Measurements from ENCODE around the gene PMFBP1. TPM values are rescaled to one million over a fixed set of nuclear protein-coding genes. Genes with fewer than 3 reads are reported as not detected.

PMFBP1 gene
- polyA plus RNA-seq, 4 donors: 1.2 to 5.8 (median 3.9) TPM

DNA sequence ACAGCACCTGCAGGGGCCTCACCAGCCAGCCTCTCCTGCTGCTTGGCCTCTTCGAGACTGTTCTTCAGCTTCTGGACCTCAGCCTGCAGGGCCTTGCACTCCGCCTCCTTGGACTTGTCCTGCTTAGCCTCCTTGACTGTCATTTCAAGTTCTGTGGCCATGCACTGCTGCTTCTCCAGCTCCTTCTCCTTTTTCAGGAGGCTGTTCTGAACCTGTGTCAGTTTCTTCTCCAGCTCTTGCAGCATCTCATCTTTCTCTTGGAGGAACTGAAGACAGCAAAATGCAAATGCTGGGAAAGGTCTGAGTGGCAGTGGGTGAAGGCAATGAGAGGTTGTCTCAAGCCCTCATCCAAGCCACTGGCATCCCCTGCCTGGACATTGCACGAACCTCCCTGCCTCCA lies 39.2 kb downstream of the PMFBP1 start:
- no peak for DNase-seq (ENCODE audit: low read depth in 4 of 4, low spot score in 3 of 4)

DNA sequence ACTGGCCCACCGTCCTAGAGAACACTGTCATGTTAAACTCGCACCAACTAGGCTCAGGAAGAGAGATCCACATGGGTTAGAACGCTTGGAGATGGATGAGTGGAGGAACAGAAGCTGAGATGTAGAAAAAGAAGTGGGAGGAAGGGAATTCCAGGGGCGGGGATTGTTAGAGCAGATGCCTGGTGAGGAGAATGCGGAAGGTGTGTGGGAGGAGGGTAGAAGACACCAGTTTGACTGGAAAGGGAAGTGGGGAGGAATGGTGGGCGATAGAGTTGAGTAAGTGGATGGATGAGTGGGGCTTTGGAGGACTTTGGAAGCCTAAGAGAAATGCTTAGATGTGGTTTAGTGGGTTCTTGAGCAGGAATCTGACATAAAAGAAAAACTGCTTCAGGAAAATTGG lies 40.9 kb downstream of the PMFBP1 start:
- no peak for DNase-seq (ENCODE audit: low read depth in 4 of 4, low spot score in 3 of 4)

DNA sequence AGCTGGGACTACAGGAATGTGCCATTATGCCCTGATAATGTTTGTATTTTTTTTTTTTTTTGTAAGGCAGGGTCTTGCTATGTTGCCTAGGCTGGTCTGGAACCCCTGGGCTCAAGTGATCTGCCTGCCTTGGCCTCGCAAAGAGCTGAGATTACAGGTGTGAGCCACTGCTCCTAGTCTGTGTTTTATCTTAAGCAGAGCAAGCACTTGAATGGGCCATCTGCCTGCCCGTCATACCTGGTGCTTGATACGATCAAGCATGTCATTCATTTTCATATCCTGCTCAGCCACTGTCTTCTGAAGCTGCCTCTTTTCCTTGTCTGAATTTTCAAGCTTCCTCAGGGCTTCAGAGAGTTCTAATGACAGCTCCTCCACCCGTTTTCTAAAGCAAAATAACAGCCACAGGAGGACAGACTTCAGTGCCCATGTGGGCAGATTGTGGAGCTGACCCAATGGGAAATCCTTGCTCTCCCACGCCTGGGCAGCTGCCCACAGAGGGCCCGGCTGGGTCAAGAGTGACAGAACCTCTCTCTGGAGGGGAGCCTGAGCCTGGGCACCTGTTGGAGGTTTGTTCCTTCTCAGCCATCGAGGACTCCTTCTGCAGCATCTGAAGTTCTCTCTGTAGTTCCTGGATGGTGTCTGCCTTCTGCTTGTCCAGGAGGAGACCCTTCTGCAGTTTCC lies 41.8 kb downstream of the PMFBP1 start:
- DNase-seq (ENCODE audit: low read depth in 4 of 4, low spot score in 3 of 4): no peak

DNA sequence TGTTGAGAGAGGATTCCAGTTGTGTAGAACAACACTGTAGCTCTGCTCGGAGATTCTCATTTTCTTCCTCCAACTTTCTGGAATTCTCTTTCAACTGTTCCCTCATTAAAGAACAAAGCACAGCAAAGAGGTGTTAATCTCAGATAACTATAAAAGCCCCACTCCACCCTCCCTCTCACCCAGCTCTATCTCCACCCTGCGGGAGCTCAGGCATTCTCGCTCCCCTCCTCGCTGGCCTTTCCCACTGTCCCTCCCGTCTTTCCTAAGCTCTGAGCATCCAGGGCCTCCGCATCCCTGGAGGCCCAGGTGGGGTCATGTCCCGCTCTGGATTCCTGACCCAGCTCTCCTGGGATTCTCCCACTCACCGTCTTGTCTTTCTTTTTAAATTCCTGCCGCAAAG lies 43.3 kb downstream of the PMFBP1 start:
- DNase-seq (ENCODE audit: low read depth in 4 of 4, low spot score in 3 of 4): no peak

DNA sequence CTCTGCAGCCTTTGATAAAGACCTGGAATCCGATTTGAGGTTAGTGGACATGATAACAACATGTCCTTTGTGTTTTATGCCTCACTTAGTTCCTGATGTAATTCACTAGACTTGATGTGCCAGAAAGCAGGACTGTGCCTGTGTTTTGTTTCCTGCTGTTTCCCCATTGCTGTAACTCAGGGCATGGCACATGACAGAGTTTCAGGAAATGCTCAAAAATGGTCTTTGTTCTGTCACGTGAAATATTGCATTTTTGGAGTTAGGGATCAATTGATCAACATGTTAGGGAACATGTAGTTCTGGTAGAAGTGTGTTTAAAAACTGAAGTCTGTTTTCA lies 45.6 kb downstream of the PMFBP1 start:
- DNase-seq (ENCODE audit: low read depth in 4 of 4, low spot score in 3 of 4): no peak

DNA sequence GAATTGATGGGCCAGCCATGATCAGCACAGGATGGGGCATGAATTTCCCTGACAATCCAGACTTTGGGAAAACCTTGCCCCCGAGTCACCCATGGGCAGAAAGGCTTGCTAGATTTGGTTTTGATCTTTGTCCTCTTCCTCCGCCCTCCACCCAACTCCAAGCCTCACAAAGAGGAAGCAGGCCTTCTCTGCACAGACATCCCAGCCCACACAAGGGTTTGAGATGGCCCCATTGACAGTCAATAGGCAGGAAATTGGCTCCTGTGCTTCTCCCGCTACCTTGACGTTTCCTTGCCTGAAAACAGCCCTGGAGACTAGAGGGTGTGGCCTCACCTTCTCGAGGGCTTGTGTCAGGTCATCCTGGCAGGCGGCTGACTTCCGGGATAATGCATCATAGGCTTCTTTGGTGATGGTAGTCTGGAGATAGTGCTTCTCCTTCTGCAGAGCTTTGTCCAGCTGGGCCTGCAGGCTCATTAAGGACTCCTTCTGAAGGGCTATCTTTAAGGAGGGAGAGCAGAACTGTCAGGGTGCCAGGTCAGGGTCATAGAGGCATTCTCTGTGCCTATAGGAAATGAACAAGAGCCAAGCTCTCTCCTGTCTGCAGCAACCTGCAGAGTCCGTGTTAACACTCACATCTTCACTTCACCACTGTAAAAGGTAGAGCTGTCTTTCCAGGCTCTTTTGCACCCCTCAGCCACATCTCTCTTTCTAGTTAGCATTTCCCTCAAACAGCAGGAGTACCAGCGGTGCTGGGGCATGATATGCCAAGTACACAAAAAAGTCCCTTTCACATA lies 46.1 kb downstream of the PMFBP1 start:
- DNase-seq (ENCODE audit: low read depth in 4 of 4, low spot score in 3 of 4): no peak

DNA sequence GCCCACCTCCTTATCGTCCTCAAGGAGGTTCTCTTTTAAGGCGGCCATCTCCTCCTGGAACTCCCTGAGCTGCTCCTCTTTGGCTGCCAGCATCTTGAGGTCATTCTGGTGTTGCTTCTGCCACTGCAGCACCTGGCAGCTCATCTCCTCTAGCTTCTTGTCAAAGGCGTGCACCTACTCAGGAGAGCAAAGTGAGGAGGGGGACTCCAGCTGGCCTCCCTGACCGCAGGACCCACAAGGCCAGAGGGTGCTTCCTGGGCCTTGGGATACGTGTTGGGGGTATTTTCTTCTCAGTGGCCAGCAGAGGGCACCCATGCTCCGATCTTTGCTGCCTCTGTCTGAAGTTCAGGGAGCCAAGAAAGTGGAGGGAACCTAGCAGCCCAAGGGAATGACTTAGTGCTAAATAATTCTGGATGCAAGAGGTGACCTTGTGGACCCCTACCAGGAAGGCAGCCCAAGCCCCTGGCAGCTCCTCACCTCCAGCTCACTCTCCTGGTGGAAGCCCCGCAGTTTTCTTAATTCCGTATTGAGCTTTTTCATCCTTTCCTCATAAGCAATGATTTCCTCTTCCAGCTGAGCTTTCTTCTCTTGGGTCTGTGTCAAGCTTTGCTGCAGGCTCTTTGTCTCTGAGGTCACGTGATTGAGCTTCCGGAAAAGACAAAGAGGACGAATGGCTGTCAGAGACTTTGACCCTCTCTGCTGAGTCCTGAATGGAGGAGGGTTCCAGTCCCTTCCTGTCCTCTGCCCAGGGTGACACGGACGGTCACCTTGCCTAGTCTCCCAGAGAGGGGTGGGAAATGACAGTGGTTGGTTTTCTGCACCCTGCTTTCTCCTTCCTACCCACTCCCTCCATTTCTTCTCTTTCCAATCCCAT lies 47.0 kb downstream of the PMFBP1 start:
- peak; percentile 39 to 51 (median 48) for DNase-seq (ENCODE audit: low read depth in 4 of 4, low spot score in 3 of 4)

DNA sequence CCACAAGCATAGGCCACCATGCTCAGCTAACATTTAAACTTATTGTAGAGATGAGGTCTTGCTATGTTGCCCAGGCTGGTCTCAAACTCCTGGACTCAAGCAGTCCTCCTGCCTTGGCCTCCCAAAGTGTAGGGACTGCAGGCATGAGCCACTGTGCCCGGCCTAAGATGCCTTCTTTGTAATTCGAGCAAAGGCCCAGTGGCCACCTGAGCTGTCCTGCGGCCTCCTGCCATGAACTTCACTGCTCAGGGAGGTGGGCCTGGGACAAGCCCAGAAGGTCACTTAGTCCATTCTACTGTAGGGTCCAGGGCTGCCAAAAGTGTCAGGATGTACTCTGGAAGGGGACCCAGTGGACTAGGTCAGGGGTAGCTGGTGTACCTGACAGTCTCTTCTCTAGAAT lies 47.8 kb downstream of the PMFBP1 start:
- DNase-seq (ENCODE audit: low read depth in 4 of 4, low spot score in 3 of 4): no peak

DNA sequence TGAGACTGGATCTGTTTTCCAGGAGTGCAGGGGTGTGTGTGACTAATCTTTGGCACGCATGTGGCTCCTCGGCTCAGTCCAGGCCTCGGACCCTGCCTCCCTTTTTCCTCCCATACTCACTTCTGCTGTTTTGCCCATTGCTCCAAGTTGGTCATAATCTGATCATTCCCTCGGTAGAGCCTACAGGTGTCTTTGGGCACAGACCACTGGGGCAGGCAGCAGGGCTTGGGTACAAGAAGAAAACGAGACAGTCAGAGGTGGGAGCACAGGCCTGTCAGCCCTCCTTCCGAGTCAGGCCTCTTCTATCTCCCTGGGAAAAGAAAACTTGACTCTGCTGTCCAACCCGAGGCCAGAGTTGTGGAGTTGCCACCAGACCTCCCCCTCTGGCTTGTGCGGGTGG lies 48.5 kb downstream of the PMFBP1 start:
- DNase-seq (ENCODE audit: low read depth in 4 of 4, low spot score in 3 of 4): no peak

DNA sequence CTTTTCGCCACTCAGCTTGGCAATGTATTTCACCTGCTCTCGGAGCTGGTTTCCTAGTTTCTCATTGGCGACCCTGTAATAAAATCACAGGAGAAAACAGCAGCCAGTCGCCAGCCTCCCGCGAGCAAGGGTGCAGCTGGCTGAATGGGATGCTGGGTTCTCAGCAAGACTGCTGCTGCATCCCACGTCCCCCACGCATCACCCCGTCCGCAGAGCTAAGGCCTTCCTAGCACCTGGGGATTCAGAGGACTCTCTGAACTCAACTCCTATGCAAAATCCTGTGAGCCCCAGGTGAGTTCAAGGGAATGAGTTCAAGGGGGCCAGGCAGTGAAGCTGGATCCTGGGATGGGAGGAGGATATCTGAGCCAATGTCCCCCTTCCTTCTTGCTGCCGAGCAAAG lies 49.0 kb downstream of the PMFBP1 start:
- no peak for DNase-seq (ENCODE audit: low read depth in 4 of 4, low spot score in 3 of 4)

DNA sequence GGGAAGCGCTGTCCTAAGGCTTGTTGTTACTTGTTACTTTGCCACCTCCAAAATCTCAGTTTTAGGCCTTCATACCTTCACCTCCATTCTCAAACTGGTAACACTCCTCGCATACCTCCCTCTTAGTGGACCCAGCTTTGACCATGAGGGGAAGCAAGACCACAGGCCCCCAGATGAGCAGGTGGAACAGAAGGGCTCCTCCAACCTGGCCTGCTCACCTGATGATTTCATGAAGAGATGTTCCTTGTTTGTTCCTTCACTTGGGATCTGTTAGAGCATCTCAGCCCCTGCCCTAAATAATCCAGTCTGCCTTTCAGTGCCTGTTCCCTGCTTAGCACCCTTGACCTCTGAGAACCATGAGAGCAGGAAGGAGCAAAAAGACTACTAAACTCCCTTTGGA lies 49.6 kb downstream of the PMFBP1 start:
- DNase-seq (ENCODE audit: low read depth in 4 of 4, low spot score in 3 of 4): no peak

DNA sequence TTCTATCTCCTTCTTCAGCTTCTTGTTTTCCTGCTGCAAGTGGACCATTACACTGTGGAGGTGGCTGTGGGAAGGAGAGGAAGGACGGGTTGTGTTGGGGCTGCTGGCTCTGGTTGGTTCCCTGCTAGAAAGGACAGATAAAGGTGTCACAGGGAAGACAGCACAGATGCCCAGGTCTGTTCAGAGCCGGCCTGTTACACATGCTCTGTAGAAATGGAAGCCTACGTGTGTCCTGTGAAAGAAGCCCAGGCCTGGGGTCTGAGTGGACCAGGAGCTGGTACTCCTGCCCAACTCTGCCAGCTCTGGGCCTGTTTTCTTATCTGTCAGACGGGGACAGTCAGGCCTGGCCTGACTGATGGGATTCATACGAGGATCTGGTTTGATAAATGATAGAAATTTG lies 51.9 kb downstream of the PMFBP1 start:
- DNase-seq (ENCODE audit: low read depth in 4 of 4, low spot score in 3 of 4): no peak

DNA sequence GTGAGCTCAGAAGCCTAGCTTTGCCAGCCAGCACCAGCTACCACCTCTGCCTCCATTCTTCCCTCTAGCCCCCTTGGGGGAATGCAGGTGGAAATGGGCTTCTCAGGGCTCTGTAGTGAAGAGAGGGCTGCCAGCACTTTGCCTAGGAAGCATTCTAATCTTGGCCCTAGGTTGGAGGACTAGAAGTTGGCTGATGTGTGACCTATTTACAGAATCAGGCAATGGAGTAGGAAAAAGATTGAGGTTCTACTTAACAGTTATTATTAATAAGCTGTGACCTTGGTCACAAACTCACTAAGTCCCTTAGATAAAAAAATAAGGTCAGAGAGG lies 58.4 kb downstream of the PMFBP1 start:
- no peak for DNase-seq (ENCODE audit: low read depth in 4 of 4, low spot score in 3 of 4)

DNA sequence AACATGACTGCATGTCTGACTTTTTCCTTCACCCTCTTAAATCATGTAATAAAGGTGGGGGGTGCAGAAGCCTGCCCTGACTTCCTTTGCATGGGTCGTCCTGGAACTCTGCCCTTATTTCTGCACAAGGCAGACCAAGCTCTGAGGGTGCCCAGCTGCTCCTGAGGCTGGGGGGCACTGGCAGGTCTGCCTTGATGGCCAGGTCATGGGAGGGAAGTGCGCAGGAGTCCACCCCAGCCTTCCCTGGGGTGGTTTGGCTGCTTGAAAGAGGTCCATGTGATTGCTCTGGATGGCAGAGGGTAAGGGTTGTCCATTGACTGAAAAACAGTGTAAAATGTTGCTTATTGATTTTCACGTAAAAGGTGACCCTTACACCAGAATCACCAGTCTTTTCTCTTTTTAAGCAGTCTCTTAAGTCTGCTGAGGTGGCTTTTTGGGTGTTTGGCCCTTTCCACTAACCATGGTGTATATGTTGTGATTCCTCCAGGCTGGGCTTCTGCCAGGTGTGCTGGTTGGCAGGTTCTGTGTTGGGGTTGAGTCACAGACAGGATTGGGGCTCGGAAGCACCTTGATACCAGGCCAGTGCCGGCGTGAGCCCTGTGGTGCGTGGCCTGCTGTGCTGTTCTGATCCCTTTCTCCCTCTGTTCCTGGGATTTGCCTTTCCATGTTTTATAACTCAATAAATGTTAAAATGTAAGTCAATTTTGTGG lies 58.9 kb downstream of the PMFBP1 start:
- DNase-seq (ENCODE audit: low read depth in 4 of 4, low spot score in 3 of 4): no peak

DNA sequence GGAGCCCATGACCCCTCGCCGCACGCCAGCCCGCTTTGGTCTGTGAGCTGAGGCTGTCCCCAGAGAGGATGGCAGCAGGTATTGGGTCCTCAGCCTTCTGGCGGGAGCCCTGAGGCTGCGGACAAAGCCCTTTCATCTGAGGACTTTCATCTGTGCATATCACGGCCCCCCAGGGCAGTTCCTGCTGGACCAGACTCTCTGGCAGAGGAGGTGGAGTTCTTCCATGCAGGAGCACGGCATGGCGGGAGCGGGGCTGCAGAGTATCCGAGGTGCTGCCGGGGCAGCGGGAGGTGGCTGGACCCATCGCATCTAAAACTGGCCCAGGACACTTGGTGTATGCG lies 59.5 kb downstream of the PMFBP1 start:
- DNase-seq (ENCODE audit: low read depth in 4 of 4, low spot score in 3 of 4): no peak

DNA sequence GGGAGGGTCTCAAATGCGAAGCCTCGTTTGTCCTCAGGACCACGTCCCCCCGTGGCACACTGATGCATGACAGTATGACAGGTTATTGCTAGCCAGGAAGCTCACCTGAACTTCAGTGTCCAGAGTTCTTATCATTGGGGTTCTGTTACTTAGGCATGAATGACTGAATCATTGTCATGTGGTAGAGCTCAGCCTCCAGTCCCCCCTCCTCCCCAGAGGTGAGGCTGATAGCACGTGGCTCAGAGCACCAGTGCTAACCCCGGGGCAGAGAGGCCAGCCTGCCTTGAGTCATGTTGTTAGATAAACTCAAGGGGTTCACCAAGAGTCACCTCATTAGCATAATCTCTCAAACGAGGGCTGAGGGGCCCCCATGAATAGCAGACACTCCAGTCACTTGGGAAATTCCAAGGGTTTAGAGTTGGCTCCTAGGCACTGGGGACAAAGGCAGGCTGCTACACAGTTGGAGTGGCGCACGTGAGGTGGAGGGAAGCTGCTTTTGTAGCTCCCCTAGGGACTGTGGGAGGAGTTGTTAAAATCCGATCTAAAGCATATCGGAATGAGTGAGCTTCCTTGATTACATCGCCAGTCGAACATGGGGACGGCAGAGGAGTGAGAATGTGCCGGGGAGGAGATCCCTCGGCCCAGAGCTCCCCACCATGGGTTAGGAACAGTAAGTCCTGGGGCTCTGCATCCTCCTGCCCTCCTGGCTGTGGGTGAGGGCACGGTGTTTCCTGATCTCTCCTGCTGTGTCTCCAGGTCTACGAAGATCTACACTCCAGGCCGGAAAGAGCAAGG lies 60.1 kb downstream of the PMFBP1 start:
- no peak for DNase-seq (ENCODE audit: low read depth in 4 of 4, low spot score in 3 of 4)

DNA sequence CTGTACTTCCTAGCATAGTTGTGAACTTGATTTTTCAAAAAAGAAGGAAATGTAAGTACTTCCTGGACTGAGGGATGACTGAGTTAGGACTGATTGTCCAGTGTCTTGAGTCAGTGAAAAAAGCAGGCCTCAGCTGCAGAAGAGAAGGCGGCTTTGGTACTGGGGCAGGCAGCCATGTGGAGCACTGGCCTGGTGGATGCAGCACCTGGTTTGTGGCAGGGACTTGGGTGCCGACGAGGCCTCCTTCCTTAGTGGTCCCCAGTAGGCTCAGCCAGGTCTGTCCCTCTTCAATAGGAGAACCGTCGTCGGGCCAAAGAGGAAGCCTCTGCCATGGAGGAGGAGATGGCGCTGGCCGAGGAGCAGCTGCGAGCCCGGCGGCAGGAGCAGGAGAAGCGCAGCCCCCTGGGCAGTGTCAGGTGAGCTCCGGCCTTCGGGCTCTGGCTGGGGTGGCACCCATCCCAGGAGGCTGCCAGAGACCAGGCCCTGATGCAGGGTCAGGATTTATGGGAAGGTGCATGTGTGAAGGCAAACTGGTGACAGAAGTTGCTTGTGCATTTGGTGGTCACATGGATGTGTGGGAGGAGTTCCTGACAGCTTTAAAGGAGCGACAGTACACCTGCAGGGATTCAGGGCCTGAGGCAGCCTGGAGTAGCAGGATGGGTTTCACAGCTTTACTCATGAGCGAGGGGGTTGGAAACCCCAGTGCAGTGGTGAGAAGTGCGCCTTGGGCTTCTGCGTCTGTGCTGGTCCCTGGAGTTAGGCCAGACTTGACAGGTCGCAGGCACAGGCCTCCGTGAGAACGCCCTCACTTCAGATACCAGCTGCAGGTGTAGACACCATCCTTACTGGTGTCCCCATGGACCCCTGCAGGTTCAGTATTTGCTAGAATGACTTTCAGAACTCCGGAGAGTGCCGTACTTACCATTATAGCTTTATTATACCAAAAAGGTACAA lies 61.0 kb downstream of the PMFBP1 start:
- DNase-seq (ENCODE audit: low read depth in 4 of 4, low spot score in 3 of 4): no peak

DNA sequence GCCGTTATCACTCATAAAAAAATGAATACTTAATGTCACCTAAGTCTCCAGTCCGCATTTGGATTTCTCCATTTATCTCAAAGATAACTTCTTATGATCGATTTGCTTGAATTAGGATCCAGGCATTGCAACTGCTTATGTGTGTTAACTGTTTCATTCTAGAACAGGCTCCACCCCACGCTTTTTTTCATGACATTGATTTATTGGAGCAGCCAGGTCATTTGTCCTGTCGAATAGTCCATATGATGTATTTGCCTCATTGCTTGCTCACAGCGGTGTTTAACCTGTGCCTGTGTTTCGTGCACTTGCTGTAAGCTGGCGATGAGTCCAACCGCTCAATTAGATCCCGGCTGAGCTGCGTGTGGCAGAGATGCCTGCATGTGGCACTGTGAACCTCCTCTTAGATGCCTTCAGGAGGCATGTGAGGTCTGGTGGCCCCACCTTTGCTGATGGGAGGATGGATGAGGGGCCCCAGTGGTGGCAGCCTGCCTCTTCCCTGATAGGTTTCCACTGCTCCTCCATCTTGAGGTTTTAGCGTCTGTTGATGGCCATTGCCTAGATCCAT lies 61.9 kb downstream of the PMFBP1 start:
- no peak for DNase-seq (ENCODE audit: low read depth in 4 of 4, low spot score in 3 of 4)

DNA sequence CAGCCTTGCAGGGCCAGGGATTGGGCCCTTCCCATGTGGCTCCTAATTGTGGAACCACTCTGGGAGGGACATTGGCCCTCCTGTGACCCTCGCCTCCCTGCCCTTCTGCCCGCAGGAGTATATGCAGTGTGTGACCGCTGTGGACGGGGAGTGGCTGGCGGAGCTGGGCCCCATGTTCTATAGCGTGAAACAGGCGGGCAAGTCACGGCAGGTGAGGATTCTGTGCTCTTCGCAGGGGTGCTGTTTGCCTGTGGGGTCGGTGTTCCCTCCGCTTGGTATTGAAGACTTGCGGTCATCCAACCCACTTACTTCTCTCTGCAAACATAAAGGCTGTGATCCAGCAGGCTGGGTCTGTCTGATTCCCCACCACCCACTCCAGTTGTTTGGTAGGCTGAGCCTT lies 62.7 kb downstream of the PMFBP1 start:
- no peak for DNase-seq (ENCODE audit: low read depth in 4 of 4, low spot score in 3 of 4)
